PC-9 (cell line): Measurements from ENCODE around the gene WASF1.

Experiments used
- CTCF ChIP-seq: fragments of 200-600 bp; sonication (generic); conservative IDR thresholded peaks from 2 replicates; pipeline ENCODE4 v1.6.1; 2017; ENCODE audit warnings: mixed run types, antibody characterized with exemption, mild to moderate bottlenecking, moderate library complexity
- EZH2 ChIP-seq: fragments of 200-600 bp; sonication (generic); IDR thresholded peaks from 2 replicates; pipeline ENCODE4 v1.8.0; 2017; ENCODE audit warnings: antibody characterized with exemption, low read depth

GRCh38 chr6:110191477-110191876, 12.0 kb upstream of the WASF1 start:
- no peak for TF ChIP-seq EZH2
- no peak for TF ChIP-seq CTCF
